ENCODE data around the gene RPTOR. TPM values are rescaled to one million over a fixed set of nuclear protein-coding genes. Genes with fewer than 3 reads are reported as not detected.

The RPTOR gene
- total RNA-seq, 6 donors from 2014 or later, result 26.8 to 109 (median 36.8) TPM

GRCh38 chr17:80689129-80689619 lies 144.5 kb downstream of the RPTOR start:
- Histone ChIP-seq H3K36me3 (no peaks in the 10 kb centered on the region), H3K4me3 (no peak overlapping the region), H3K4me1 (no peaks in the 10 kb centered on the region), H3K27me3 (no peaks in the 10 kb centered on the region), H3K9me3 (no peaks in the 10 kb centered on the region), H3K27ac (no peak overlapping the region)
- no peak for DNase-seq
- 93 to 97% methylated on average over 13 of the region's 13 CpGs for WGBS, 2 donors
- TF ChIP-seq, protein P1, sequence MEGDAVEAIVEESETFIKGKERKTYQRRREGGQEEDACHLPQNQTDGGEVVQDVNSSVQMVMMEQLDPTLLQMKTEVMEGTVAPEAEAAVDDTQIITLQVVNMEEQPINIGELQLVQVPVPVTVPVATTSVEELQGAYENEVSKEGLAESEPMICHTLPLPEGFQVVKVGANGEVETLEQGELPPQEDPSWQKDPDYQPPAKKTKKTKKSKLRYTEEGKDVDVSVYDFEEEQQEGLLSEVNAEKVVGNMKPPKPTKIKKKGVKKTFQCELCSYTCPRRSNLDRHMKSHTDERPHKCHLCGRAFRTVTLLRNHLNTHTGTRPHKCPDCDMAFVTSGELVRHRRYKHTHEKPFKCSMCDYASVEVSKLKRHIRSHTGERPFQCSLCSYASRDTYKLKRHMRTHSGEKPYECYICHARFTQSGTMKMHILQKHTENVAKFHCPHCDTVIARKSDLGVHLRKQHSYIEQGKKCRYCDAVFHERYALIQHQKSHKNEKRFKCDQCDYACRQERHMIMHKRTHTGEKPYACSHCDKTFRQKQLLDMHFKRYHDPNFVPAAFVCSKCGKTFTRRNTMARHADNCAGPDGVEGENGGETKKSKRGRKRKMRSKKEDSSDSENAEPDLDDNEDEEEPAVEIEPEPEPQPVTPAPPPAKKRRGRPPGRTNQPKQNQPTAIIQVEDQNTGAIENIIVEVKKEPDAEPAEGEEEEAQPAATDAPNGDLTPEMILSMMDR (IDR thresholded peaks at IDR 0.05), result no peak
- TF ChIP-seq EP300 (IDR thresholded peaks at IDR 0.05), result no peak
- no peak for TF ChIP-seq POLR2AphosphoS5 (IDR thresholded peaks at IDR 0.05)
- TF ChIP-seq POLR2A (IDR thresholded peaks at IDR 0.05), result no peak
- ATAC-seq (ENCODE audit: low FRiP score in 2 of 2), result no peak

DNA sequence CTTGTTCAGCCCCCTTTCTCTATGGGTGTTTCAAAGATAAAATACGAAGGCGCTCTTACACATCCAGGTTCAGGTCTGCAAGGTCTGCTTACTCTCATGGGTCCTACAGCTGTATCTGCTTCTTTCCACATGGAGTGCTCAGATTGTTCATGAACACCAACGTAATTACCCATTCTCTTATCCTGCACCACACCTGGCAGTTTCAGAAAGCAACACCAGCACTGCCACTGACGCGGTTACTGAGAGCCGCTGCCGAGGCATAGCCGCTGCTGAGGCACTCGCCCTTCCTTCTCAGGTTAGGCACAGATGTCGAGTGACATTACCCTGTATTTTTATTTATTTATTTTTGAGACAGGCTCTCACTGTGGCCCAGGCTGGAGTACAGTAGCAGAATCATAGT lies 147.1 kb downstream of the RPTOR start:
- DNase-seq (no peak), ATAC-seq (ENCODE audit: low FRiP score in 2 of 2) (no peak)
- no peaks in the 10 kb centered on the region for H3K9me3 ChIP-seq
- no peaks in the 10 kb centered on the region for H3K27me3 ChIP-seq
- no peaks in the 10 kb centered on the region for H3K36me3 ChIP-seq
- peaks cover 0 to 3% (median 0%) of the 10 kb centered on the region in 4 donors for H3K4me1 ChIP-seq
- no peak overlapping the region for H3K27ac ChIP-seq
- no peak overlapping the region for H3K4me3 ChIP-seq
- WGBS, 2 donors, result 95 to 97% methylated on average over 10 of the region's 10 CpGs
- TF ChIP-seq POLR2A (IDR thresholded peaks at IDR 0.05), result no peak
- no peak for TF ChIP-seq POLR2AphosphoS5 (IDR thresholded peaks at IDR 0.05)
- TF ChIP-seq EP300 (IDR thresholded peaks at IDR 0.05), result no peak
- TF ChIP-seq, protein P1 (IDR thresholded peaks at IDR 0.05), result no peak

DNA sequence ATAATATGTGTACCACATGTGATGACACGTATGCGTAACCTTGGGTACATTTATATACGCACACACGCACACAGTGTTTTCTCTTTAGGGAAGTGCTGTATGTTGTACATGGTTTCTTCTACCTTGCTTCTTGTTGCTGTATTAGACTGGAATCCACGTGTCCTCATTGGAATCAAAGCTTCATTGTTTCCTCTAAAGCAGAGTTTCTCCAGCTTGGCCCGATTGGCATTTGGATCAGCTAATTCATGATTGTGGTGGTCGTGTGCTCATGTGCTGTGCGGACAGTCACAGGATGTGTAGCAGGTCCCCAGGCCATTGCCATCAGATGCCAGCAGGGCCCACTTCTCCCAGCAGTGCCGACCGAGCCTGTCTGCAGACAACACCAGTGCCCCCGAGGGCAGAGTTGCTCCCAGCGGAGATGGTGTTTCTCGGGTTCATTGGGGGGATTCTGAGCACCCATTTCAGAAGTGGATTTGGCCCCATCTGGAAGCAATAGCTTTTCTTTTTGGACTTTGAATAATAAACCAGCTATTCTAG lies 148.4 kb downstream of the RPTOR start:
- no peak overlapping the region for H3K27ac ChIP-seq

GRCh38 chr17:80693511-80693910 lies 148.9 kb downstream of the RPTOR start:
- no peak overlapping the region for H3K27ac ChIP-seq
- TF ChIP-seq, protein P1 (IDR thresholded peaks at IDR 0.05), result no peak
- TF ChIP-seq POLR2AphosphoS5 (IDR thresholded peaks at IDR 0.05), result no peak
- no peak for TF ChIP-seq POLR2A (IDR thresholded peaks at IDR 0.05)
- no peak for TF ChIP-seq EP300 (IDR thresholded peaks at IDR 0.05)
- ATAC-seq (ENCODE audit: low FRiP score in 2 of 2) (no peak), DNase-seq (no peak)
- no peaks in the 10 kb centered on the region for H3K9me3 ChIP-seq
- WGBS, 2 donors, result 87 to 93% methylated on average over 12 of the region's 12 CpGs
- H3K27me3 ChIP-seq, result no peaks in the 10 kb centered on the region
- no peaks in the 10 kb centered on the region for H3K36me3 ChIP-seq
- H3K4me3 ChIP-seq, result no peak overlapping the region
- peaks cover 0 to 3% (median 0%) of the 10 kb centered on the region in 4 donors for H3K4me1 ChIP-seq

More for the DNA sequence above, 148.4 kb downstream of the RPTOR start:
- DNase-seq (peak in 1 of 2 donors; percentile 36), ATAC-seq (ENCODE audit: low FRiP score in 2 of 2) (no peak)
- H3K4me1 ChIP-seq, result peaks cover 0 to 3% (median 0%) of the 10 kb centered on the region in 4 donors
- WGBS, 2 donors, result 89 to 94% methylated on average over 13 of the region's 13 CpGs
- H3K9me3 ChIP-seq, result no peaks in the 10 kb centered on the region
- no peaks in the 10 kb centered on the region for H3K36me3 ChIP-seq
- no peaks in the 10 kb centered on the region for H3K27me3 ChIP-seq
- TF ChIP-seq, protein P1 (IDR thresholded peaks at IDR 0.05), result no peak
- no peak for TF ChIP-seq POLR2AphosphoS5 (IDR thresholded peaks at IDR 0.05)
- no peak for TF ChIP-seq EP300 (IDR thresholded peaks at IDR 0.05)
- no peak for TF ChIP-seq POLR2A (IDR thresholded peaks at IDR 0.05)
- H3K4me3 ChIP-seq, result no peak overlapping the region

Measured in upper lobe of left lung (tissue), 6 donors.